HG02642 (cell line): ENCODE measurements around the gene GLIPR1L2.
"Not testable (repeated sequence)": the region's sequence is repeated elsewhere in the genome, so short reads cannot be mapped to it uniquely, and the experiment has no call there.

Experiments used
- ATAC-seq: cut with Tn5 transposase; IDR thresholded peaks from one replicate; pipeline ENCODE4 v1.9.1; 2021; ENCODE audit warnings: mild to moderate bottlenecking; ENCODE audit not compliant: unreplicated experiment, poor library complexity

GLIPR1L2 gene

DNA sequence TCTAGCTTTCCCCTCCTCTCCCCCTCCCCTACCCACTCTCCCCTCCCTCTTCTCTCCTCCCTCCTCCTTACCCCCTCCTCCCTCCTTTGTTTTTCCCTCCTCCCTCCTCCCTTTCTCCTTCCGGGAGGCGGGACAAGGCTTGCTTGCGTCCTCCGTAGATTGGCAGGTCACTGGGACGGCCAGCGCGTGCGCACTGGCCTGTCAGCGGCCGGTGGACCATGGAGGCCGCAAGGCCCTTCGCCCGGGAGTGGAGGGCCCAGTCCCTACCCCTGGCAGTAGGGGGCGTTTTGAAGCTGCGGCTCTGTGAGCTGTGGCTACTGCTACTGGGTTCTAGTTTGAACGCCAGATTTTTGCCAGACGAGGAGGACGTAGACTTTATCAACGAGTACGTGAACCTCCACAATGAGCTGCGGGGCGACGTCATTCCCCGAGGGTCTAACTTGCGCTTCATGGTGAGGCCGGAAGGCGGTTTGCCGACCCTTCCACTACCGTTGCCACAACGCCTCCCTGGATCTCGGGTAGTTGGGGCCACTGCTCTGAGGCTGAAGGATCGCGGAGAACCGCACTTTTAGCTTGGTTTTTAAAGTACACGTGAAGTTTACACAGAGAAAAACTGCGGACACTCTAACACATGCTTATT lies at the start of gene GLIPR1L2:
TSS of gene GLIPR1L2 (plus strand) at position 191 of the 640 bp plus-strand sequence. CDS start at position 219, 28 bp downstream.
- ATAC-seq, result peak; percentile 98

DNA sequence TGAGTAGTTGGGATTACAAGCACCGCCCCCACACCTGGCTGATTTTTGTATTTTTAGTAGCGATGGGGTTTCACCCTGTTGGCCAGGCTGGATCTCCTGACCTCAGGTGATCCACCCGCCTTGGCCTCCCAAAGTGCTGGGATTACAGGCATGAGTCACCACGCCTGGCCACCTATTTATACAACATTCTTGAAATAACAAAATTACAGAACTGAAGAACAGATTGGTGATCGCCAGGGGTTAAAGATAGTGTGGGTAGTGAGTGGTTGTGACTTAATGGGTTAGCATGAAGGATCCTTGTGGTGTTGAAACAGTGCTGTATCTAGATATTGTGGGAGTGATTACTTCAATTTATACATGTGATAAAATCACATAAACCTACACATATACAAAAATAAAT lies 49.0 kb upstream of the GLIPR1L2 start:
- no peak for ATAC-seq

DNA sequence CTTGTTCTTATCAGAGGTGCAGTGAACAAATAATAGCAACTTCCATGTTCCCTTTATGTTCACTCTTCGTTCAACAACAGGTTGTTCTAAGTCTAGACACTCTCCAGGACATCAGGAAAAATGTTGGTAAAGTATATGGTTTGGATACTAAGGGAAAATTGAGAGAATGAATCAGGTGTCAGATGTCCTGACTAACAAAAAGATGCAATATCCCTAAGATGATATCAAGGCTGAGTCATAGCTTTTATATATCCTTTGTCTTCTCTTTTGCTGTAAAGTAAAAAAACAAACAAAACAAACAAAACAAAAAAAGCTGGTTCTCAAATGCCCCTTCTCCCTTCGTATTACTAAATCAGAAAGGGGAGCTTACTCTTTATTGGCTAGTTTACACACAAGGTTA lies 45.4 kb upstream of the GLIPR1L2 start:
- ATAC-seq, result no peak

DNA sequence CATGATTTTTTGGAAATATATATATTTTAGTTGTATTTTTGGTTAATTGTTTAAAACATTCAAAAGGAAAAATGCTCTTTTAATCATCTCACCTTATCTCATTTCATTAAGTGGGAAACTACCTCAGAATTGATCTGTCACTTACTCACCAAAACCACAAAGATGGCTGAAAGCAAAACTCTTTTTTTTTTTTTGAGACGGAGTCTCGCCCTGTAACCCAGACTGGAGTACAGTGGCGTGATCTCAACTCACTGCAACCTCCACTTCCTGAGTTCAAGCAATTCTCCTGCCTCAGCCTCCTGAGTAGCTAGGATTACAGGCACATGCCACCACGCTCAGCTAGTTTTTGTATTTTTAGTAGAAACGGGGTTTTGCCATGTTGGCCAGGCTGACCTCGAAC lies 44.7 kb upstream of the GLIPR1L2 start:
- ATAC-seq, result not testable (repeated sequence)

DNA sequence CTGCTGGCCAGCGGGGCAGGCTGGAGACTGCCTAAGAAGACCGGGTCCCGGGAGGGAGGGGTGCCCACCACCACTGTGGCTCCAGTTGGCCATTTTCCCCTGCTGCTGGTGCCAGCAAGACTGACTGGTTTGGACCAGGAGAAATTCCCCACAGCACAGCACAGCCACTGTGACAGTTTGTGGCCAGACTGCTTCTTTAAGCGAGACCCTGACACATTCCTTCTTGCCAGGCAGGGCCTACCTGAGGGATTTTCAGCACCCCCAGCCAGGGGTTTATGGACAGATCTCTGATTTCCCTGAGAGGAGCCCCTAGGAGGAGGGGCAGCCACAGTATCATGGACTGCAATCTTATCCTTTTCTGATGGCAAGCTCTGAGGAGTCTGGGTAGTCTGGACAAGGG lies 40.9 kb upstream of the GLIPR1L2 start:
- no peak for ATAC-seq

DNA sequence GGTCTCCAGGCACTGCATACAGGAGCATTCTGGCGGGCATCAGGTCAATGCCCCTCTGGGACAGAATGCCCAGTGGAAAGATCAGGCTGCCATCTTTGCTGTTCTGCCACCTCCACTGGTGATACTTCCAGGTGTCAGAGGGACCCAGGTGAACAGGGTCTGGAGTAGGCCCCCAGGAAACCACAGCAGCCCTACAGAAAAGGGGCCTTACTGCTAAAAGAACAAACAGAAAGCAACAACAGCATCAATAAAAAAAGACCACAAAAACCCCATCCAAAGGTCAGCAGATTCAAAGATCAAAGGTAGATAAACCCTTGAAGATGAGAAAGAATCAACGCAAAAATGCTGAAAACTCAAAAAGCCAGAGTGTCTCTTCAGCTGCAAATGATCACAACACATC lies 40.5 kb upstream of the GLIPR1L2 start:
- no peak for ATAC-seq

DNA sequence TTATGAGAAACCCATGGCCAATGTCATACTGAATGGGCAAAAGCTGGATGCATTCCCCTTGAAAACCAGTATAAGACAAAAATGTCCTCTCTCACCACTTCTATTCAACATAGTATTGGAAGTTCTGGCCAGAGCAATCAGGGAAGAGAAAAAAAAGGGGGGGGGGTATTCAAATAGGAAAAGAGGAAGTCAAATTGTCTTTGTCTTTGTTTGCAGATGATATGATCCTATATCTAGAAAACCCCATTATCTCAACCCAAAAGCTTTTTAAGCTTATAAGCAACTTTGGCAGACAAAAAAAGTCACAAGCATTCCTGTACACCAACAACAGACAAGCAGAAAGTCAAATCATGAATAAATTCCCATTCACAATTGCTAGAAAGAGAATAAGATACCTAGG lies 36.9 kb upstream of the GLIPR1L2 start:
- no peak for ATAC-seq

DNA sequence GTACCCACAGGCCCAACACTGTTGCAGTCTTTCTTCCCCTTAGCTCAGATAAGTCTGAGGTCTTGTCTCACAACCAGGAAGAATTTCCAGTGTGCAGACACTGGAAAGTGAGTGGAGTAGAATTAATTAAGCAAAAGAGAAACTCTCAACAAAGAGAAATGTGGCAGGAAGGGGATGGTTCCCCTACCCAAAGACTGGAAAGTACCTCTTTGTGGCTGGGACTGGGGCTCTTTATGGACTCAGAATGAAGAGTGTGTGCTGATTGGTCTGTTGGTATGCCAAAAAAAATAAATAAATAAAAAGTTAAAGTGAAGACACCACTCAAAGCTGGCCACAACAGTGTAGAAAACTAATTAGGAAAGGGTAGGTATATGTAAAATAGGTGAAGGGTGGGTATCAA lies 30.0 kb upstream of the GLIPR1L2 start:
- no peak for ATAC-seq

DNA sequence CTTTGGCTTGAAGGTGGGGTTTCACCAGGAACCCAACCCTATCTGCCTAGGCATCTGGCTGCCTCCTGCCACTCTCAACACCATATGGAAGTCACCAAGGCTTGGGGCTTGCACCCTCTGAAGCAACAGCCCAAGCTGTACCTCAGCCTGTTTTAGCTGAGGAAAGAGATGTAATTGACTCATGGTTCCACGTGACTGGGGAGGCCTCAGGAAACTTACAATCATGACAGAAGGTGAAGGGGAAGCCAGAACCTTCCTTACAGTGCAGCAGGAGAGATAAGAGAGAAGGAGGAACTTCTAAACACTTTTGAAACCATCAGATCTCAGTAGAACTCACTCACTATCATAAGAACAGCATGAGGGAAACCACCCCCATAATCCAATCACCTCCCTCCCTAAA lies 29.5 kb upstream of the GLIPR1L2 start:
- no peak for ATAC-seq

DNA sequence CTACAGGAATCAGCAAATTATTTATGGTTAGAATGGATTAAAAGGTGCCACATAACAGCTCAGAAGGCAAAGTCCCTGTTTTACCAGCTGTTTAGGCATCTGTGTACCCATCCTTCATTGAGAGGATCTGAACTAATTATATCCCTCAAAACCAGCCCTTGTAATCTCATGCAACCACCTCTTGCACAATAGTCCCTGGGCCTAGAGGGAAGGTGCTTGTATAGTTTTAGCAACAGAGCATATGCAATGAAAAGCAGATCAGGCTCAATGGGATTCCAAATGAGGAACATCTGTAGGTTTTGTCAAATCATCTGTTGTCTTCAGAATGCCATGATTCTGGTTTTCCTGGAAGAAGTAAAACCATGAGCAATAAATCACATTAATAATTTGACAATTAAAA lies 26.0 kb upstream of the GLIPR1L2 start:
- no peak for ATAC-seq

DNA sequence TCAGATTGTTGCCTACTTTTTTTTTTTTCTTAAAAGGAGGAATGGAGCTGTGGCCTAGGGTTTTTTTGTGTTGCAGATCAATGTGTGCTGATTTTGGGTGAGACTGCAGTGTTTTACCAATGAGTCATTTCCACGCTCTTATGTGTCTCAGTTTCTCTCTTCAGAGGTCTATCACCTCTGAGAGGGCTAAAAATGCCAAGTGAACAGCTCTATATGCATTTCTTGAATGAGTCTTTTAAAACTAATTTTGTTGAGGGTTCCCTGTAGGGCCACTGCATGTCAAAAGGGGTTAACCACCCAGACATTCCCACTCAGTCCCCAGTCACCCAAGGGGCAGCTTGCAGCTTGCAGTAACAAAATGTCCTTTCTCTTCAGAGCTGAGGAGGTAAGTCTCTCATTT lies 24.3 kb upstream of the GLIPR1L2 start:
- ATAC-seq, result peak; percentile 69

DNA sequence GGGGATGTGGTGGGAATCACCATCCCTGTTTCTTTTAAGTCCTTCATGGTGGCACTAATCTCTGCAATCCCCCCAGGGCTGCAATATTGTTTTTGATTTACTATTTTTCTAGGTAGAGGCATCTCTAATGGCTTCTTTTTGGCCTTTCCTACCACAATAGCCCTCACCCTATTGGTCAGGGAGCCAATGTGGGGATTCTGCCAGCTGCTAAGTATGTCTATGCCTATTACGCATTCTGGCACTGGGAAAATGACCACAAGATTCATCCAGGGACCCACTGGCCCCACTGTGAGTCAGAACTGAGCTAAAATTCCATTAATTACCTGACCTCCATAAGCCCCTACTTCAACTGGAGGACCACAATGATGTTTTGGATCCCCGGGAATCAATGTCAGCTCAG lies 15.9 kb upstream of the GLIPR1L2 start:
- no peak for ATAC-seq

DNA sequence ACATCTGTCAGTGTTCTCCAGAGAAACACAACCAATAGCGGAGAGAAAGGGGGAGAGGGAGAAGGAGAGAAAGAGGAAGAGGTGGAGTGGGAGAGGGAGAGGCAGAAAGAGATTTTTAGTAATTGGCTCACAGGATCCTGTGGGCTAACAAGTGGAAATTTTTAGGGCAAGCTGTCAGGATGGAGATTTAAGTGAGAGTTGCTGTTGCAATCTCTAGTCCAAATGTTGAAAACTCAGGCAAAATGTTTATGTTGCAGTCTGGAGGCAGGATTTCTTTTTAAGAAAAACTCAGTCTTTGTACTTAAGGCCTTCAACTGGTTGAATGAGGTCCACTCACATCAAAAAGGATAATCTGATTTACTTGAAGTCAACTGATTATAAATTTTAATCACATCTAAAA lies 12.5 kb upstream of the GLIPR1L2 start:
- ATAC-seq, result no peak

DNA sequence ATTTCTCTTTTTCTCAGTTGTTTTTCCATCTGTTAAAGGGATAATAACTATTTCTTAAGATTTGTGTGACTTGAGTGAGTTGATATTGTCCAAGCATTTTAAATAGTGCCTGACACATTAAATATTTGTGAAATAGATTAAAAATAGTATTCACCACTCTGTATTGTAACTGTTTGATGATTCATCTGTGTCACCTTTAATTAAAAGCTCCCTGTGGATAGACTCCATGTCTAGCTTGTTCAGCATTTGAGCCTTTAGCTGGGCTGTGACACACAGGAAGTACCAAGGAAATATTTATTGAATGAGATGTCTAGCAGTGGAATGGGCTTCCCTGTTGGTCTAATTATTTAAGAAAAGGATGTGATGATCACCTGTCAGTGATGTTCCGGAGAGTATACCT lies 1.8 kb upstream of the GLIPR1L2 start:
- ATAC-seq, result no peak

DNA sequence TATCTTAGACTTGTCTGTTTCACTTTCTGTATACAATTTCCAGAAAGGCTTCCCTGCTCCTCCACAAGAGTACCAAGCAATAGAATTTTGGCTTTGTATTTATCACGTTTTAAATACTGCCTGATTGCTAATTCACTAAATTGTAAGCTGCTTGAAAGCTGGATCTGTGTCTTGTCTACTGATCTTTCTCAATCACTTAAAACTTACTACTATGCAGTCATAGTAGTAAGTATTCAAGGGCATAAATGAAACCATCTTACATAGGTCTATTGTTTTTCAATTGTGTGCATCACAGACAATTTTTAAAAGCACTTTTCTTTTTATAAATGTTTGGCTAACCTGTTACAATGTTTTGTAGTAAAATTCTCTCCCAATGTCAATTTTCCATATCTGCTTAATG lies 1.2 kb upstream of the GLIPR1L2 start:
- ATAC-seq, result no peak

DNA sequence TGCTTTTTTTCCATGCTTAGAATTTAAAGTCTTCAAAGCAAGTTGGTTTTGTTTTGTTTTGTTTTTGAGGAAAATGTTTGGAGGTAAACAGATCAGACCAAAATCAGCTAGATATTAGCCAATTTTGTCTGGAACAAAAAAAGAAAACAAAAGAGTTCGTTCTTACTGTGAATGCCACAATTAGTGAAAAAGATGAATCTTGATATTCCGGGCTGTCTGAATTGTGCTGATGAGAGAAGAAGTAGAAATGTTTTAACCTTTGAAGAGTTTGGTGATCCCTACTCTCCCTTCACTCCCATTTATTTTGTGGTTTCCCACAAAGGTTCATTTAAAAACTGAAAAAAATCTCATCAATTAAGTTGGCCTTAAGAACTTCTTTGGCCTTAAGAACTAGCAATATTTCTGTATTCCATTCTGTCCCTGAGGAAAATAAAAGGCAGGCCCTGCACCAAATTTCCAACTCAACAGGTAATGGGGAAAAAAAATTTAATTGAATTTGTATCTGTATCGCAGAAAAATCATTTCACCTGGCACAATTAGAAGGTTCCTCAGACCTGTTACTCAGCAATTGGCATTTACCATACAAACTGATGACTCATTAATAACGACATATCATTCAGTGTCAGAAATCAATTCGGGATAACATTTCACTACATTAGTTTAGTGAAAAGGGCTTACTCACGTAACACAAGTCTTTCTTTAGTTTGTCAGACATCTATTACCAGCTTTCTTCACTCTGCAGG lies 562 bp upstream of the GLIPR1L2 start:
- ATAC-seq, result peak; percentile 1

DNA sequence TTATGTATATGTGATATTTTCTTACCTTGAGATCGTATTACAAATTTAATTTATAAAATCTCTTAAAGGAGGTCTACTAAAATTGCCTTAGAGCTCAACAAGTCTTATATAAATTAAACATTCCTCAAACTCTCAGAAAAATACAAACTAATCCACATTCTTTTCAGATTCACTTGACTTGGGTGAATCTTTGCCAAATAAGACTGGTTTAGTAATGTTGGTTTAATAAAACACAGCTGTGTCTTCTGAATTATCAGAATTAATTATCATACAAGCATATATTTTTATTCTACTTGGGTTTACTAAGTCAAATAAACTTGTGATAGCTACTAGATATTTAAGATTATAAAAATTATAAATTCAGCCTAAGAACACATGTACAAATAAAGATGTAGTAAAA lies 13.3 kb downstream of the GLIPR1L2 start:
- ATAC-seq, result no peak

DNA sequence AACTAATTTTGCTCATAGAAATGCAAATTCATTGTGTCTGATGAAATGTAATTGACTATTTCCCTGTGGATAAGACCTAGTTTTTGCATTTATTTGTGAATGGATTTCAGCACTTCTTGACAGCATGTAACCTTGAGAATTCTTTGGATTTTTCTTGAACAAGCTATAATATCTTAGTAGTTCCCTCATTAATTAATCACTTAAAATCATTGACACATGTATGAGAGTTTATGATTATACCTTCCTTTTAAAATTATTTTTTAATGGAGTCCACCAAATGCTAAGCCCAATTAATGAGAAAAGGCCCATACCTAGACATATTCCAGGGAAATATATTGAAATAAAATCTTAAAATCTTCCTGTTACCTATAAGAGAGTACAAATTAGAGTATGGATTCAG lies 16.8 kb downstream of the GLIPR1L2 start:
- ATAC-seq, result no peak

DNA sequence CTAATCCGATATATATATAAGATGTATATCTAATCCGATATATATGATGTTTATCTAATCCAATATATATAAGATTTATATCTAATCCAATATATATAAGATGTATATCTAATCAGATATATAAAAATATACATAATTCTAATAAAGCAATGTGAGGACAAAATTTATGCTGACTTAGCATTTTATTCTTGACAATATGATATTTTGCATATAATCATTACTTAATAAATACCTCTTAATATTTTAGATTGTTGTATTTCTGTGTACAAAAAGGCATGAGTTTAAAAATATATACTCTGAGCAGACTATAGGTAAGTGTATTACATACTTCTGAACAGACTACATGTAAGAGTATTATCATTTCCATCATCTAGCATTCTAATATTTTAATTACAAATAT lies 18.9 kb downstream of the GLIPR1L2 start:
- no peak for ATAC-seq

DNA sequence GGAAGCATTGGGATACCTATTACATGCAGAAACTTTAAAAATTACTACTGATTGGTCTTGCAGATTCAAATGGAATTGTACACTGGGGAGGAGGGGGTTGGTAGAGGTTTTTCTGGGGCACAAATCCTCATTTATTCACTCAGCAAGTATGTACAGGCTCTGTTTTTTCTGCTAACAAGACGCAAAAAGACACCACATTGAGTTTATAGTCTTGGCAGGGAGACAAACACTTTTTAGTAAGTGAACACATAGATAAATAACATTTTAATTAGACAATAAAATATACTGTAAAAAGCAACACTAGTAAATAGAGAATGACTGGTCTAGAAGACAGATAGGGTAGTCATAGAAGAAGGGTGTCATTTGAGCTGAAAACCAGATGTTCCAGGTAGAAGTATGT lies 23.8 kb downstream of the GLIPR1L2 start:
- ATAC-seq, result no peak

DNA sequence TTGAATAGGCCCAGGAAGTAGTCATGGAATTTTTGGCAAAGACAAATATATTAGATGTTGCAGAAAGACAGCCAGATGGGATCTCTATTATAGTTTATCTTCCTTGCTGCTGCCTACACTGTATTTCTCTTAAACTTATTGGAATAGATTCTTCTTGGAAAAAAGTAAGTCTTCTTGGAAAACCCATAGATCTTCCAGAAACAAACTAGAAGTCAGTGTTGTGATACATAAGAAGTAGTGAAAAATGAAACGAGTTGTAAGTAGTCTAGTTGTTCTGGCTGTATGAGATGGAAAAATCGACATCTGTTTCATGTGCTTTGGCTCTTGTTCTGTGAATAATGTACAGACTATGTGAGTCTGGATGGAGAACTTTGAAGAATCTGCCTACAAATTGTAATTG lies 29.0 kb downstream of the GLIPR1L2 start:
- ATAC-seq, result no peak

DNA sequence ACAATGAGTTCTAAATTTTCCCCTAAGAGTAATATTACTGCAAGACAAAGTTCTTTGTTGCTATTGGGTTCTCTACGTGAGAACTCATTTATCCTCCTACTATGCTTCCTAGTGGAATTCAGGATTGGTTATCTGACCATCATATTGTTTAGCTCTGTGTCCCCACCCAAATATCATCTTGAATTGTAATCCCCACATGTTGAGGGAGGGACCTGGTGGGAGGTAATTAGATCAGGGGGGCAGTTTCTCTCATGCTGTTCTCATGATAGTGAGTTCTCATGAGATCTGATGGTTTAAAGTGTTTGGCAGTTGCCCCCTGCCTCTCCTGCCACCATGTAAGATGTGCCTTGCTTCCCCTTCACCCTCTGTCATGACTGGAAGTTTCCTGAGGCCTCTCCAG lies 36.6 kb downstream of the GLIPR1L2 start:
- no peak for ATAC-seq
